Neural cell (in vitro differentiated cells): ENCODE measurements around the gene MAST4. TPM values are rescaled to one million over a fixed set of nuclear protein-coding genes. Genes with fewer than 3 reads are reported as not detected.

Source experiments
- H2AFZ ChIP-seq: fragments of 200-600, 300-800 bp; sonication (generic), shearing (Covaris generic); 2 replicates; pipeline ENCODE4 v1.6.0; 2014; ENCODE audit warnings: low read depth, mild to moderate bottlenecking, antibody characterized with exemption, low read length, moderate library complexity
- H3F3A ChIP-seq: fragments of 200-600 bp; shearing (Covaris generic); 2 replicates; pipeline ENCODE4 v1.6.1; 2016; ENCODE audit warnings: mild to moderate bottlenecking, moderate library complexity, mixed read lengths, antibody characterized with exemption, low read length; ENCODE audit not compliant: insufficient read depth, poor library complexity, severe bottlenecking
- H3K27ac ChIP-seq: fragments of 200-600, 300-800 bp; sonication (generic), shearing (Covaris generic); 2 replicates; pipeline ENCODE4 v1.5.1; 2014; ENCODE audit warnings: mild to moderate bottlenecking, low read length, moderate library complexity
- H3K27me3 ChIP-seq: fragments of 300-800, 200-600 bp; sonication (generic), shearing (Covaris generic); 2 replicates; pipeline ENCODE4 v1.6.0; 2014; ENCODE audit warnings: mild to moderate bottlenecking, low read depth, low read length, moderate library complexity; ENCODE audit not compliant: insufficient read depth
- H3K36me3 ChIP-seq: fragments of 300-800, 200-600 bp; sonication (generic), shearing (Covaris generic); 2 replicates; pipeline ENCODE4 v1.5.1; 2014; ENCODE audit warnings: mild to moderate bottlenecking, antibody characterized with exemption, low read length, moderate library complexity; ENCODE audit not compliant: insufficient read depth
- H3K4me2 ChIP-seq: fragments of 300-800, 200-600 bp; sonication (generic), shearing (Covaris generic); 2 replicates; pipeline ENCODE4 v1.6.0; 2014; ENCODE audit warnings: mild to moderate bottlenecking, low read length
- H3K4me3 ChIP-seq: fragments of 300-800, 200-600 bp; sonication (generic), shearing (Covaris generic); 2 replicates; pipeline ENCODE4 v1.5.1; 2014; ENCODE audit warnings: mild to moderate bottlenecking, low read length, moderate library complexity
- H3K79me2 ChIP-seq: fragments of 200-600 bp; shearing (Covaris generic); replicated peaks from 2 replicates; pipeline ENCODE4 v1.6.0; 2014; ENCODE audit warnings: mild to moderate bottlenecking, low read length, moderate library complexity; ENCODE audit not compliant: insufficient read depth
- H3K9ac ChIP-seq: fragments of 300-800, 200-600 bp; sonication (generic), shearing (Covaris generic); 2 replicates; pipeline ENCODE4 v1.6.1; 2016; ENCODE audit warnings: mild to moderate bottlenecking, low read length, mixed read lengths
- H3K9me2 ChIP-seq: fragments of 200-600 bp; shearing (Covaris generic); 2 replicates; pipeline ENCODE4 v1.6.1; 2016; ENCODE audit warnings: mild to moderate bottlenecking, low read length, mixed read lengths; ENCODE audit not compliant: insufficient read depth
- H3K9me3 ChIP-seq: fragments of 200-600, 300-800 bp; sonication (generic), shearing (Covaris generic); 2 replicates; pipeline ENCODE4 v1.6.1; 2016; ENCODE audit warnings: mild to moderate bottlenecking, mixed run types, low read length, moderate library complexity, mixed read lengths
- H4K20me1 ChIP-seq: fragments of 200-600 bp; shearing (Covaris generic); 2 replicates; pipeline ENCODE4 v1.6.1; 2016; ENCODE audit warnings: mild to moderate bottlenecking, mixed run types; ENCODE audit not compliant: insufficient read depth
- CTCF ChIP-seq: fragments of 450-650 bp; IDR thresholded peaks from 2 replicates; pipeline ENCODE4 v1.5.1; 2014; ENCODE audit warnings: antibody characterized with exemption, mild to moderate bottlenecking, moderate library complexity; ENCODE audit not compliant: poor library complexity, severe bottlenecking
- EP300 ChIP-seq: fragments of 450-650 bp; conservative IDR thresholded peaks from 2 replicates; pipeline ENCODE4 v1.6.1; 2014; ENCODE audit warnings: antibody characterized with exemption, mild to moderate bottlenecking, moderate library complexity; ENCODE audit not compliant: poor library complexity, severe bottlenecking
- EZH2 ChIP-seq: fragments of 200-600, 300-800 bp; shearing (Covaris generic), sonication (generic); IDR thresholded peaks from 2 replicates; pipeline ENCODE4 v1.6.1; 2014; ENCODE audit warnings: antibody characterized with exemption, low read length, borderline replicate concordance, mild to moderate bottlenecking; ENCODE audit not compliant: insufficient read depth, poor library complexity, severe bottlenecking
- MXI1 ChIP-seq: fragments of 450-650 bp; conservative IDR thresholded peaks from 2 replicates; pipeline ENCODE4 v1.6.1; 2014; ENCODE audit warnings: antibody characterized with exemption, mild to moderate bottlenecking; ENCODE audit not compliant: poor library complexity, severe bottlenecking
- POLR2AphosphoS5 ChIP-seq: IDR thresholded peaks from 2 replicates; pipeline ENCODE4 v1.6.1; 2012
- RAD21 ChIP-seq: fragments of 450-650 bp; conservative IDR thresholded peaks from 2 replicates; pipeline ENCODE4 v1.6.1; 2014; ENCODE audit warnings: antibody characterized with exemption, mild to moderate bottlenecking, moderate library complexity
- REST ChIP-seq: IDR thresholded peaks from 2 replicates; pipeline ENCODE4 v1.6.1; 2012; ENCODE audit warnings: borderline replicate concordance
- SMC3 ChIP-seq: fragments of 450-650 bp; conservative IDR thresholded peaks from 2 replicates; pipeline ENCODE4 v1.6.1; 2014; ENCODE audit warnings: antibody characterized with exemption, mild to moderate bottlenecking, moderate library complexity; ENCODE audit not compliant: poor library complexity
- TAF1 ChIP-seq: IDR thresholded peaks from 2 replicates; pipeline ENCODE4 v1.6.1; 2012; ENCODE audit warnings: low read depth
- polyA plus RNA-seq: library from polyadenylated mRNA; depleted of rRNA; stranded (reverse); fragments of >200 nt; gene quantifications from 2 replicates; pipeline ENCODE4 v1.2.3, GENCODE V29; 2014

MAST4 gene
- polyA plus RNA-seq, 1 donor from 2014 or later, result 2.3 TPM

DNA sequence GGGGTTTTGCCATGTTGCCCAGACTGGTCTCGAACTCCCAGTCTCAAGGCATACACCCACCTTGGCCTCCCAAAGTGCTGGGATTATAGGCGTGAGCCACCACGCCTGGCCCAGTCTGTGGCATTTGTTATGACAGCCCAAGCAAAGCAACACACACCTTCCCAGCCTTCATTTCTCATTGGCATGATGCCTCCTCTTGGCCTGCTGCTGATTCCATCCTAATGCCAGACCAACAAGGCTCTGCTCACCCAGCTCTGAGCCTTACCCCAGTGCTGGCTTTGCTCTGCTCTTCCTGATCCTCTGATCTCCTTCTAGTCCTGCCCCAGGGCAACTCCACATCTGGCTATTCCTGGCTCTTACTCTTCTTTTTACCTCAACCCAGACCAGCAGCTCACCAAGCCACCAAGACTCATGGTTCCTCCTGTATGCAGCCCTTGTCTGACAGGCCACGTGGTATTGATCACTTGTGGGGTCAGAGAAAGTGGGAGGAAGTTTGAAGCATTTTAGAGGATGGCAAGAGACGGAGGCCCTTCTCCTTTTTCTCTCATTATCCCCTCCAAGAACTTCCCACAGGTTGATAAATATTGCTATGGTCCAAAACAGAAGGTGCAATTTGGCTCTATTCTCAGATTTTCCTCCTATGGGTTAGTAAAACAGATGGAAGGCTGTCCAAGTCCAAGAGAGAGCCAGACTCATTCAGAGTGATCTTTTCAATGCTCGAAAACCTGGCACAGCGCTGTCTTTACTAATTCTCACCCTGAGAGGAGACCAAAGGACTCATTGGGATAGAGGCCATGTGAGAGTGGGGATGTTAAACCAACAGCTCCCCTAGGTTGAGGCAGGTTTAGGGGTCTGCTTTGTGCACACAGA lies 599.4 kb downstream of the MAST4 start:
- Histone ChIP-seq H3K79me2 (no peaks in the 10 kb centered on the region), H3K27ac (no peak overlapping the region), H3K36me3 (no peaks in the 10 kb centered on the region), H3K4me2 (no peak overlapping the region), H3K9me2 (no peaks in the 10 kb centered on the region), H4K20me1 (no peaks in the 10 kb centered on the region), H3K9me3 (no peaks in the 10 kb centered on the region), H3K9ac (no peak overlapping the region), H3K4me3 (no peak overlapping the region), H3F3A (no peaks in the 10 kb centered on the region), H3K27me3 (no peaks in the 10 kb centered on the region), H2AFZ (no peak overlapping the region)
- TF ChIP-seq CTCF (no peak), TAF1 (no peak), POLR2AphosphoS5 (no peak), MXI1 (no peak), EZH2 (no peak), RAD21 (no peak), SMC3 (no peak), EP300 (no peak), REST (no peak)

GRCh38 chr5:67196537-67197059 lies 600.4 kb downstream of the MAST4 start, which contains the start of gene CD180:
Gene CD180 (minus strand): TSS chr5:67196799. CDS start chr5:67196641, 158 bp downstream.
- Histone ChIP-seq H3K9ac (no peak within 1 kb of the TSS), H3K4me2 (no peak within 1 kb of the TSS), H3F3A (no peaks in the 10 kb centered on the region), H3K79me2 (no peaks in the 10 kb centered on the region), H3K27ac (no peak within 1 kb of the TSS), H3K9me3 (peaks cover 3% of the 10 kb centered on the region), H3K27me3 (no peaks in the 10 kb centered on the region), H3K36me3 (no peaks in the 10 kb centered on the region), H3K9me2 (no peaks in the 10 kb centered on the region), H2AFZ (no peak within 1 kb of the TSS), H4K20me1 (no peaks in the 10 kb centered on the region), H3K4me3 (no peak within 1 kb of the TSS)
- TF ChIP-seq EP300 (no peak), REST (no peak), EZH2 (no peak), RAD21 (no peak), MXI1 (no peak), SMC3 (no peak)
